ENCODE results near the gene SLC13A4. TPM values are rescaled to one million over a fixed set of nuclear protein-coding genes. Genes with fewer than 3 reads are reported as not detected.

The SLC13A4 gene
- total RNA-seq, 2 donors from 2014 or later = 1.8 to 3.2 TPM

- Histone ChIP-seq H3K4me3 (ENCODE audit: low read length) (no peak overlapping the region), H3K36me3 (ENCODE audit: control insufficient read depth, insufficient read depth, low read length) (no peaks in the 10 kb centered on the region), H3K9me3 (ENCODE audit: control insufficient read depth, low read length) (no peaks in the 10 kb centered on the region), H3K4me1 (ENCODE audit: control insufficient read depth, insufficient read depth, low read length) (no peaks in the 10 kb centered on the region), H3K27ac (ENCODE audit: low read depth, low read length) (no peak overlapping the region), H3K27me3 (ENCODE audit: control insufficient read depth, insufficient read depth, low read length, poor library complexity, severe bottlenecking) (no peaks in the 10 kb centered on the region), H3K9ac (ENCODE audit: extremely low read depth, low read length, poor library complexity, severe bottlenecking) (no peak overlapping the region)
- H3K27me3 Mint-ChIP-seq (ENCODE audit: insufficient read depth) = no peaks in the 10 kb centered on the region
- peaks cover 13% of the 10 kb centered on the region for H3K4me1 Mint-ChIP-seq
- WGBS, 2 experiments (ENCODE audit: insufficient coverage in 1 of 2, insufficient read length in 1 of 2) = 83 to 100% methylated on average over 3 to 7 of the region's 7 CpGs
- TF ChIP-seq CTCF (conservative IDR thresholded peaks at IDR 0.05) = no peak
- H3K9me3 Mint-ChIP-seq = no peaks in the 10 kb centered on the region
- H3K36me3 Mint-ChIP-seq (ENCODE audit: low read depth) = no peaks in the 10 kb centered on the region
- H3K27ac Mint-ChIP-seq = no peak overlapping the region
- DNase-seq = no peak
- no peak overlapping the region for H3K4me3 Mint-ChIP-seq
These were observed 21.0 kb downstream of the SLC13A4 start for GRCh38 chr7:135706858-135707569.

DNA sequence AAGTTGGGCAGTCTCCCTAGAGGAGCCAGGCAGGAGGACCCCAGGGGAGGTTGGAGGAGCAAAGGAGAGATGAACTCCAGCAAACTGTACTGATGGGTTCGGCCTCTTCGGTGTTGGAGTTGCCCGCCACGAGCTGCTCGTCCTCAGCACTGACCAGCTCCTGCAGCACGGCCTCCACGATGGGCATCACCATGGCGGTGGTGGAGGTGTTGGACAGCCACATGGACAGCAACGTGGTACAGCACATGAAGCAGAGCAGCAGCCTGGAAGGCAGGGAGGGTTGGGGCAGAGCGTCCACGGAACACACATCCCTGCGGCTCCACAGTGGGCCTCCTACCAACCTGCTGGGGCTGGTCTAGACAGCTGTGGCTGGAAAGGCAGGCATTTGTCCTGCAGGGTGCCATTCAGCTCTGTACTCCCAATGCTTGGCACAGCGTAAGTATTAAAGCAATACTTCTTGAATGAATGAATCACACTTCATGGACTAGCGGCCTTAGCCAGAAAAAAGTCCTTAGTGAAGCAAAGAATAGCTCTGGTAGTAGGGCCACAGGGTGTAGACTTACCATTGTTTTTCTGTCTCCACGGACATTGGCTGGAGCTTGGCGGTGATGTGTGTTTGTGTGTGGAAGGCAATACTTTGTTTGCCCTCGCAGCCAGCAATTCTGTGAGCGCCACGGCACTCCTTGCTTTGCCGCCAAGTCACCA lies 21.8 kb downstream of the SLC13A4 start:
- Mint-ChIP-seq H3K4me1 (peaks cover 13% of the 10 kb centered on the region), H3K4me3 (no peak overlapping the region), H3K27ac (no peak overlapping the region), H3K9me3 (no peaks in the 10 kb centered on the region), H3K27me3 (ENCODE audit: insufficient read depth) (no peaks in the 10 kb centered on the region), H3K36me3 (ENCODE audit: low read depth) (no peaks in the 10 kb centered on the region)
- Histone ChIP-seq H3K27me3 (ENCODE audit: control insufficient read depth, insufficient read depth, low read length, poor library complexity, severe bottlenecking) (no peaks in the 10 kb centered on the region), H3K4me3 (ENCODE audit: low read length) (no peak overlapping the region), H3K27ac (ENCODE audit: low read depth, low read length) (no peak overlapping the region), H3K9ac (ENCODE audit: extremely low read depth, low read length, poor library complexity, severe bottlenecking) (no peak overlapping the region), H3K36me3 (ENCODE audit: control insufficient read depth, insufficient read depth, low read length) (no peaks in the 10 kb centered on the region), H3K4me1 (ENCODE audit: control insufficient read depth, insufficient read depth, low read length) (no peaks in the 10 kb centered on the region), H3K9me3 (ENCODE audit: control insufficient read depth, low read length) (no peaks in the 10 kb centered on the region)
- TF ChIP-seq CTCF (conservative IDR thresholded peaks at IDR 0.05) = no peak
- DNase-seq = no peak
- 90% methylated on average over 16 to 20 of the region's 20 CpGs for WGBS, 2 experiments (ENCODE audit: insufficient coverage in 1 of 2, insufficient read length in 1 of 2)

DNA sequence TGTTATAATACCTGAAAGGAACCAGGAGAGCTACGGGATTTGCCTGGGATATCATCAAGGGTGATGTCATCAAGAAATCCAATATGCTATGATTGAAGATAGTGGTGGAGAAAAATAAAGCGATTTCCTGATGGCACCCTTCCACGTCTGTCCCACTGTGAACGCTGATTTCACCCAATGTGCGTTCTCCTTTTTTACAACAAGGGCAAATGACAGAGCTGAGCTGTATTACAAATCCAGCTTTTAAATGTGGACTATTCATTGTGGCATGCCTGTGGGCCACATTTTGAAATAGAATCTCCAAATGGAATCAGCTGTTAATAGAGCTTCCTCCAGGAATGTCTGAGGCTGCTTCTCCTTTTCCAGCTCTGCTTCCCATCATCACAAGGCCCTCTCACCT lies 23.3 kb downstream of the SLC13A4 start:
- Histone ChIP-seq H3K4me1 (ENCODE audit: control insufficient read depth, insufficient read depth, low read length) (no peaks in the 10 kb centered on the region), H3K27me3 (ENCODE audit: control insufficient read depth, insufficient read depth, low read length, poor library complexity, severe bottlenecking) (no peaks in the 10 kb centered on the region), H3K9me3 (ENCODE audit: control insufficient read depth, low read length) (no peaks in the 10 kb centered on the region), H3K4me3 (ENCODE audit: low read length) (no peak overlapping the region), H3K9ac (ENCODE audit: extremely low read depth, low read length, poor library complexity, severe bottlenecking) (no peak overlapping the region), H3K36me3 (ENCODE audit: control insufficient read depth, insufficient read depth, low read length) (no peaks in the 10 kb centered on the region), H3K27ac (ENCODE audit: low read depth, low read length) (no peak overlapping the region)
- Mint-ChIP-seq H3K27me3 (ENCODE audit: insufficient read depth) (no peaks in the 10 kb centered on the region), H3K27ac (no peak overlapping the region), H3K36me3 (ENCODE audit: low read depth) (no peaks in the 10 kb centered on the region), H3K4me1 (peaks cover 10% of the 10 kb centered on the region), H3K9me3 (no peaks in the 10 kb centered on the region), H3K4me3 (no peak overlapping the region)
- TF ChIP-seq CTCF (conservative IDR thresholded peaks at IDR 0.05) = no peak
- no peak for DNase-seq
- WGBS, 2 experiments (ENCODE audit: insufficient coverage in 1 of 2, insufficient read length in 1 of 2) = 64 to 77% methylated on average over 3 to 5 of the region's 5 CpGs
